Measurements from ENCODE around the gene COL5A1. TPM values are rescaled to one million over a fixed set of nuclear protein-coding genes. Genes with fewer than 3 reads are reported as not detected.
"Not testable (repeated sequence)": the region's sequence is repeated elsewhere in the genome, so short reads cannot be mapped to it uniquely, and the experiment has no call there.

COL5A1 gene
- total RNA-seq, 1 experiment from 2014 or later = 10.6 TPM

DNA sequence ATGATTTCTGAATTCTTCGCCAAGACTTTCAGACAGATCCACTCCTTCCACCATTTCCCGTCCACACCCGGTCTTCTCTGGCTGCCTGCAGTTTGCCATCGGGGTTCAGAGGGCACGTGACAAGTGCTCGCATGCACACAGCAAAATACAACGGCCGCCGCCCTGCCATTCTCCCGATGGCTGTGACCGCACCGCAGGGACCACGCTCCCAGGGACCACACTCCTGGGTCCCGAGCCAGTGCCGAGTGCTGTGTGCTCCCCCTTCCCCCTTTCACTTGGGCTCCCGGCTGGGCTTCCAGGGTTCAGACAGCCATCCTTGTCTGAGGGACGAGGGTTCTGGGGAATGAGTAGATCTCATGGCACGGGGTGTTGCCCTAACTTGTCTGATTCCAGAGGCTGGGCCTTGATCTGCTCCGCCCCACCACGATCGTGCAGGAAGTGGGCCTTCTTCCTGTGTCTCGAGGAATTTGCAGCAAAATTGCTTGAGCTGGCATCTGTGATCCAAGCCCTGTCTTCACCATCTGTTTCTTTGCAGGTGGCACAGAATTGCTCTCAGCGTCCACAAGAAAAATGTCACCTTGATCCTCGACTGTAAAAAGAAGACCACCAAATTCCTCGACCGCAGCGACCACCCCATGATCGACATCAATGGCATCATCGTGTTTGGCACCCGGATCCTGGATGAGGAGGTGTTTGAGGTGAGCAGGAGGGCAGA lies 59.2 kb downstream of the COL5A1 start:
- no peak overlapping the region for H3K27ac ChIP-seq (ENCODE audit: low read length)
- H4K20me1 ChIP-seq (ENCODE audit: low read length) = no peaks in the 10 kb centered on the region
- no peaks in the 10 kb centered on the region; the same call in 1 of the 2 replicates for H3K36me3 ChIP-seq (ENCODE audit: low read depth, low read length)
- H3K9me2 ChIP-seq (replicated peaks; ENCODE audit: low read length) = no peaks in the 10 kb centered on the region
- no peak for TF ChIP-seq EZH2phosphoT487 (IDR thresholded peaks at IDR 0.05; ENCODE audit: borderline replicate concordance, low read length)
- TF ChIP-seq, protein P1, sequence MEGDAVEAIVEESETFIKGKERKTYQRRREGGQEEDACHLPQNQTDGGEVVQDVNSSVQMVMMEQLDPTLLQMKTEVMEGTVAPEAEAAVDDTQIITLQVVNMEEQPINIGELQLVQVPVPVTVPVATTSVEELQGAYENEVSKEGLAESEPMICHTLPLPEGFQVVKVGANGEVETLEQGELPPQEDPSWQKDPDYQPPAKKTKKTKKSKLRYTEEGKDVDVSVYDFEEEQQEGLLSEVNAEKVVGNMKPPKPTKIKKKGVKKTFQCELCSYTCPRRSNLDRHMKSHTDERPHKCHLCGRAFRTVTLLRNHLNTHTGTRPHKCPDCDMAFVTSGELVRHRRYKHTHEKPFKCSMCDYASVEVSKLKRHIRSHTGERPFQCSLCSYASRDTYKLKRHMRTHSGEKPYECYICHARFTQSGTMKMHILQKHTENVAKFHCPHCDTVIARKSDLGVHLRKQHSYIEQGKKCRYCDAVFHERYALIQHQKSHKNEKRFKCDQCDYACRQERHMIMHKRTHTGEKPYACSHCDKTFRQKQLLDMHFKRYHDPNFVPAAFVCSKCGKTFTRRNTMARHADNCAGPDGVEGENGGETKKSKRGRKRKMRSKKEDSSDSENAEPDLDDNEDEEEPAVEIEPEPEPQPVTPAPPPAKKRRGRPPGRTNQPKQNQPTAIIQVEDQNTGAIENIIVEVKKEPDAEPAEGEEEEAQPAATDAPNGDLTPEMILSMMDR (conservative IDR thresholded peaks at IDR 0.05; ENCODE audit: low read depth, low read length) = no peak
- TF ChIP-seq EZH2 (IDR thresholded peaks at IDR 0.05; ENCODE audit: low read length, unreplicated experiment) = no peak
- no TSS peak for BruUV-seq (replicated peaks)
- H3F3A ChIP-seq (ENCODE audit: low read length, unreplicated experiment) = no peaks in the 10 kb centered on the region
- intact Hi-C loops (cut with micrococcal nuclease) = no loop called here
- CTCF ChIA-PET = no interaction called here
- no peaks in the 10 kb centered on the region for H3K4me1 ChIP-seq (ENCODE audit: insufficient read depth, low read length)
- no peaks in the 10 kb centered on the region for H3K27me3 ChIP-seq (ENCODE audit: low read length)
- no peak for DNase-seq
- H2AFZ ChIP-seq (ENCODE audit: low read length) = no peak overlapping the region
- POLR2A ChIA-PET (ENCODE audit: unreplicated experiment) = no interaction called here
- no peaks in the 10 kb centered on the region for H3K79me2 ChIP-seq (ENCODE audit: low read length)
- no peak overlapping the region for H3K4me2 ChIP-seq (ENCODE audit: low read length)
- no peak overlapping the region for H3K9ac ChIP-seq (ENCODE audit: low read length)
- no peak for ATAC-seq
- H3K4me3 ChIP-seq (ENCODE audit: low read length) = no peak overlapping the region
- no peaks in the 10 kb centered on the region for H3K9me3 ChIP-seq (ENCODE audit: low read length)

DNA sequence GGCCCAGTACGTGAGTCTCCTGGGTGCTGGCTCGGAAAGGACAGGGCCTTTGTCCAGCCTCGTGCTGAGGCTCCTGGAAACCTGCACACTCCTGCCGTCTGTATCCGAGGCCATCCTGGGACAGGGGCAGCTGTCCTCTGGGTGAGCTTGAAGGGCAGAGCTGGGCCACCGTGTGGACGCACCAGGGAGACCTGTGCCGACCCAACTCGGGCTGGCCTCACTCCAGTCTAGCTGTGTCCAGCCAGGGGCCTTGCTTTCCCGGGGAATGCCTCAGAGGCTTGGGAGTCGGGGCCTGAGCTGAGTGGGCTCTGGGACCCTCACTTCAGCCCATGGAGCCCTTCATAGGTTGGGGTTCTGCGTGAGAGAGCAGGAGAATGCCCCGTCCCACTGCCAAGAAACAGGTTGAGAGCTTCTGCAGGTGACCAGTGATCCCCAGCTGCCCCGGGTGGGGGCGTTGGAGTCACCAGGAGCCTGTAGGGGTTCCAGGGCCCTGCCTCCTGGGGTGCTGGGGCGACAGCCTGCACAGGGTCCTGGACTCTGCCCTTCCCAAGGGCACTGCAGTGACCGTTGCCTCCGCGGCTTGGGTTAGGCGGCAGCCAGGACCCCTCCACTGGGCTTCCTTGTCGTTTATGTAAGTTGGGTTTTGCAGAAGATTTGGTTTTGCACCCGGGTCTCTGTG lies 60.1 kb downstream of the COL5A1 start:
- H3K79me2 ChIP-seq (ENCODE audit: low read length) = no peaks in the 10 kb centered on the region
- no peak for TF ChIP-seq EZH2phosphoT487 (IDR thresholded peaks at IDR 0.05; ENCODE audit: borderline replicate concordance, low read length)
- no peak for TF ChIP-seq EZH2 (IDR thresholded peaks at IDR 0.05; ENCODE audit: low read length, unreplicated experiment)
- TF ChIP-seq, protein P1 (conservative IDR thresholded peaks at IDR 0.05; ENCODE audit: low read depth, low read length) = no peak
- H3K4me2 ChIP-seq (ENCODE audit: low read length) = no peak overlapping the region
- intact Hi-C loops (cut with micrococcal nuclease) = no loop called here
- H3K9me3 ChIP-seq (ENCODE audit: low read length) = no peaks in the 10 kb centered on the region
- H3K27me3 ChIP-seq (ENCODE audit: low read length) = no peaks in the 10 kb centered on the region
- no peak overlapping the region for H3K4me3 ChIP-seq (ENCODE audit: low read length)
- no peaks in the 10 kb centered on the region for H3K4me1 ChIP-seq (ENCODE audit: insufficient read depth, low read length)
- no peak overlapping the region for H3K27ac ChIP-seq (ENCODE audit: low read length)
- H3K9ac ChIP-seq (ENCODE audit: low read length) = no peak overlapping the region
- H4K20me1 ChIP-seq (ENCODE audit: low read length) = no peaks in the 10 kb centered on the region
- no peak for ATAC-seq
- H2AFZ ChIP-seq (ENCODE audit: low read length) = no peak overlapping the region
- H3K36me3 ChIP-seq (ENCODE audit: low read depth, low read length) = no peaks in the 10 kb centered on the region; the same call in 1 of the 2 replicates
- no peaks in the 10 kb centered on the region for H3K9me2 ChIP-seq (replicated peaks; ENCODE audit: low read length)
- DNase-seq = no peak
- BruUV-seq (replicated peaks) = no TSS peak
- POLR2A ChIA-PET (ENCODE audit: unreplicated experiment) = no interaction called here
- CTCF ChIA-PET = no interaction called here
- no peaks in the 10 kb centered on the region for H3F3A ChIP-seq (ENCODE audit: low read length, unreplicated experiment)

DNA sequence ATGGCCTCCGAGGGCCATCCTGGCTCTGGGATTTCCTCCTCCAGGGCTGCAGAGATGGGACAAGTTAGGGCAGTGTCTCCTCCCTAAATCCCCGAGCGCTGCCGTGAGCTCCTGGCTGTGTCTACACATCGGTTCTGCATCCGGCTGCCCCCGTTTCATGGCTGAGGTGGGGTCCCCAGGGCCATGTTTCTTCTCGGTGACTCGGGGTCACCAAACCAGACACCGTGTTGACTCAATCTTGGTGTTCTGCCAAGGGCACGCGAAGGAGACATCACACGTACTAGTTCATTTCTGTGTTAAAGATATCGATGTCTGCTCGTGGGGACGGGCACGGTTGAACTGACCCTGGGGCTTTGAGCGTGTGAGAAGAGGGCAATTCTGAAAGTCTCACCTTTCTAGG lies 60.7 kb downstream of the COL5A1 start:
- Histone ChIP-seq H3K4me3 (ENCODE audit: low read length) (no peak overlapping the region), H2AFZ (ENCODE audit: low read length) (no peak overlapping the region), H3K4me1 (ENCODE audit: insufficient read depth, low read length) (no peaks in the 10 kb centered on the region), H3F3A (ENCODE audit: low read length, unreplicated experiment) (no peaks in the 10 kb centered on the region), H3K9ac (ENCODE audit: low read length) (no peak overlapping the region), H3K4me2 (ENCODE audit: low read length) (no peak overlapping the region), H4K20me1 (ENCODE audit: low read length) (no peaks in the 10 kb centered on the region), H3K9me2 (replicated peaks; ENCODE audit: low read length) (no peaks in the 10 kb centered on the region), H3K79me2 (ENCODE audit: low read length) (no peaks in the 10 kb centered on the region), H3K9me3 (ENCODE audit: low read length) (no peaks in the 10 kb centered on the region), H3K27ac (ENCODE audit: low read length) (no peak overlapping the region), H3K36me3 (ENCODE audit: low read depth, low read length) (no peaks in the 10 kb centered on the region; the same call in 1 of the 2 replicates), H3K27me3 (ENCODE audit: low read length) (no peaks in the 10 kb centered on the region)
- DNase-seq = no peak
- no TSS peak for BruUV-seq (replicated peaks)
- ChIA-PET POLR2A (ENCODE audit: unreplicated experiment) (no interaction called here), CTCF (no interaction called here)
- intact Hi-C loops (cut with micrococcal nuclease) = no loop called here
- ATAC-seq = no peak
- TF ChIP-seq EZH2 (IDR thresholded peaks at IDR 0.05; ENCODE audit: low read length, unreplicated experiment) (no peak), EZH2phosphoT487 (IDR thresholded peaks at IDR 0.05; ENCODE audit: borderline replicate concordance, low read length) (no peak)

DNA sequence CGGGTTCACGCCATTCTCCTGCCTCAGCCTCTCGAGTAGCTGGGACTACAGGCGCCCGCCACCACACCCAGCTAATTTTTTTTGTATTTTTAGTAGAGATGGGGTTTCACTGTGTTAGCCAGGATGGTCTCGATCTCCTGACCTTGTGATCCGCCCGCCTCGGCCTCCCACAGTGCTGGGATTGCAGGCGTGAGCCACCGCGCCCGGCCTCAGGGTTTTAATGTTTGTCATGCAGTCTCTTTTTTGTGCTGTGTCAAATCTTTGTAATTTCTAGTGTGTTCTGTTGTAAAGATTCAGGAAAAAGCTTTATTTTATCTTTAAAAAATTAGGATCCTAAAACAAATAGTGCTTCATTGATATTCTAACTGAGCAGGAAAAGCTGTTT lies 62.1 kb downstream of the COL5A1 start:
- ATAC-seq; H3K4me2 ChIP-seq (ENCODE audit: low read length); H3K79me2 ChIP-seq (ENCODE audit: low read length); H3K4me3 ChIP-seq (ENCODE audit: low read length); H3K27ac ChIP-seq (ENCODE audit: low read length); H3K9me3 ChIP-seq (ENCODE audit: low read length); CTCF ChIA-PET; H2AFZ ChIP-seq (ENCODE audit: low read length); intact Hi-C loops (cut with micrococcal nuclease); DNase-seq; H4K20me1 ChIP-seq (ENCODE audit: low read length); POLR2A ChIA-PET (ENCODE audit: unreplicated experiment); H3K4me1 ChIP-seq (ENCODE audit: insufficient read depth, low read length); H3K36me3 ChIP-seq (ENCODE audit: low read depth, low read length); H3F3A ChIP-seq (ENCODE audit: low read length, unreplicated experiment); H3K27me3 ChIP-seq (ENCODE audit: low read length); H3K9ac ChIP-seq (ENCODE audit: low read length); H3K9me2 ChIP-seq (replicated peaks; ENCODE audit: low read length); BruUV-seq (replicated peaks): not testable (repeated sequence)
